Measurements from ENCODE around the gene ERC2. TPM values are rescaled to one million over a fixed set of nuclear protein-coding genes. Genes with fewer than 3 reads are reported as not detected.

The ERC2 gene
- total and polyA plus RNA-seq, 2 of the 13 experiments (the other 11 are each of a cell fraction or from before 2014, with no cell fraction given) = 0.16 to 0.22 TPM

DNA sequence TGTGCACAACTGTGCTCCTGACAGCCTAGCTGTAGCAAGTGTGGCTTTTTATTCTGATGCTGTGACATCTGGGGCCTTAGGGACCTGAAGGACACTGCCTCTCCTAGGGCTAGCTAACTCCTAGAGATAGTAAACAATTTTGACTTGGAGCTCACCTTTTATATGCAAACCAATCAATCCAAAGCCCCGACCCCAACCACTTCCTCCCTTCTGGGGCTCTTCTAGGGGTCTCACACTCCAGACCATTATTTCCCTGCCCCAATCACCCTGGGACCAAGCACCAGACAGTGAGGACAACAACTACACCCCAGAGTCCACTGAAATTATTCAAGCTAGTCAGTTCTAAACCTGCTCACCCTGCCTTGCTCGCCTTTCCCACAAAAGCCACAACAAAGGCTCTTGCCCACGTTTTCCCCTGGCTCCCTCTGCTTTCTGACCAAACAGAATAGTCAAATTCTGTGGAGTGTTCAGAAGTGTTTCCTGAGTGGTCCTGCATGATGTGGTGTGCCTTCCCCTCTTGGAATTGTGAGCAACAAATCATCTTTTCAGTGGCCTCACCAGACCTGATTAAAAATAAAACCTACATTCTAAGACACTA lies 897.0 kb downstream of the ERC2 start:
- BruUV-seq (replicated peaks) = no TSS peak
- Histone ChIP-seq H2AFZ (ENCODE audit: low read length) (no peak overlapping the region), H3K4me2 (ENCODE audit: low read depth, low read length) (no peak overlapping the region), H3K27ac (ENCODE audit: extremely low read length, insufficient read depth, low read length) (no peak overlapping the region), H4K20me1 (ENCODE audit: insufficient read depth, low read length) (no peaks in the 10 kb centered on the region), H3K27me3 (ENCODE audit: control insufficient read depth in 1 of 2, insufficient read depth in 2 of 2, low read length in 2 of 2) (no peaks in the 10 kb centered on the region; a peak in 1 of 5 replicates), H3K9me3 (ENCODE audit: low read length) (no peaks in the 10 kb centered on the region), H3K36me3 (replicated peaks in 1 of 2; ENCODE audit: control insufficient read depth in 1 of 2, insufficient read depth in 2 of 2, low read length in 2 of 2) (no peaks in the 10 kb centered on the region), H3K9ac (ENCODE audit: insufficient read depth, low read depth, low read length) (no peak overlapping the region), H3K4me1 (ENCODE audit: insufficient read depth, low read length) (no peaks in the 10 kb centered on the region), H3K79me2 (ENCODE audit: insufficient read depth, low read length) (no peaks in the 10 kb centered on the region), H3K4me3 (replicated peaks in 1 of 3; ENCODE audit: insufficient read depth in 1 of 3, low read depth in 2 of 3, low read length in 3 of 3) (no peak overlapping the region)
- WGBS (ENCODE audit: low lambda C conversion rate) = 0% methylated on average over 3 of the region's 3 CpGs
- DNase-seq (ENCODE audit: low spot score) (no peak), ATAC-seq (no peak), FAIRE-seq (no peak)
- ChIA-PET CTCF (ENCODE audit: low intra/inter-chr PET ratio, low total read pairs) (no interaction called here), POLR2A (no interaction called here)
- no peak for TF ChIP-seq ZNF629 (CRISPR knock-in tag; conservative IDR thresholded peaks at IDR 0.05)
- no peak for TF ChIP-seq ZNF407 (CRISPR knock-in tag; IDR thresholded peaks at IDR 0.05; ENCODE audit: not compliant biosample characterization)
- TF ChIP-seq MXD4 (CRISPR knock-in tag; IDR thresholded peaks at IDR 0.05) = no peak
- TF ChIP-seq ZNF530 (CRISPR knock-in tag; IDR thresholded peaks at IDR 0.05; ENCODE audit: low read depth) = no peak
- TF ChIP-seq ZNF670 (CRISPR knock-in tag; IDR thresholded peaks at IDR 0.05; ENCODE audit: borderline replicate concordance) = no peak
- TF ChIP-seq ZNF724P (CRISPR knock-in tag; IDR thresholded peaks at IDR 0.05; ENCODE audit: borderline replicate concordance) = no peak
- no peak for TF ChIP-seq KAT7 (CRISPR knock-in tag; IDR thresholded peaks at IDR 0.05; ENCODE audit: borderline replicate concordance)
- no peak for TF ChIP-seq ZBTB20 (CRISPR knock-in tag; IDR thresholded peaks at IDR 0.05; ENCODE audit: borderline replicate concordance, low read depth)
- TF ChIP-seq HCFC1 (IDR thresholded peaks at IDR 0.05; ENCODE audit: low read depth, low read length) = no peak
- no peak for TF ChIP-seq TMF1 (CRISPR knock-in tag; IDR thresholded peaks at IDR 0.05; ENCODE audit: low read depth)
- TF ChIP-seq ZNF143 (CRISPR knock-in tag; IDR thresholded peaks at IDR 0.05) = no peak
- TF ChIP-seq, protein P1, sequence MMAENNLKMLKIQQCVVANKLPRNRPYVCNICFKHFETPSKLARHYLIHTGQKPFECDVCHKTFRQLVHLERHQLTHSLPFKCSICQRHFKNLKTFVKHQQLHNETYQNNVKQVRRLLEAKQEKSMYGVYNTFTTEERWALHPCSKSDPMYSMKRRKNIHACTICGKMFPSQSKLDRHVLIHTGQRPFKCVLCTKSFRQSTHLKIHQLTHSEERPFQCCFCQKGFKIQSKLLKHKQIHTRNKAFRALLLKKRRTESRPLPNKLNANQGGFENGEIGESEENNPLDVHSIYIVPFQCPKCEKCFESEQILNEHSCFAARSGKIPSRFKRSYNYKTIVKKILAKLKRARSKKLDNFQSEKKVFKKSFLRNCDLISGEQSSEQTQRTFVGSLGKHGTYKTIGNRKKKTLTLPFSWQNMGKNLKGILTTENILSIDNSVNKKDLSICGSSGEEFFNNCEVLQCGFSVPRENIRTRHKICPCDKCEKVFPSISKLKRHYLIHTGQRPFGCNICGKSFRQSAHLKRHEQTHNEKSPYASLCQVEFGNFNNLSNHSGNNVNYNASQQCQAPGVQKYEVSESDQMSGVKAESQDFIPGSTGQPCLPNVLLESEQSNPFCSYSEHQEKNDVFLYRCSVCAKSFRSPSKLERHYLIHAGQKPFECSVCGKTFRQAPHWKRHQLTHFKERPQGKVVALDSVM (CRISPR knock-in tag; IDR thresholded peaks at IDR 0.05) = no peak
- in situ Hi-C loops (cut with HindIII; ENCODE audit: extremely low pct_ligation_motif_present, low pct_unique_long_range_greater_than_20kb) = no loop called here
- intact Hi-C loops (cut with micrococcal nuclease; ENCODE audit: unreplicated experiment) = no loop called here
